Dermis microvascular lymphatic vessel endothelial cell (primary cell): ENCODE data around the gene ENTPD8. TPM values are rescaled to one million over a fixed set of nuclear protein-coding genes. Genes with fewer than 3 reads are reported as not detected.
A peak's percentile ranks its signal among the peaks of the same experiment; 100 is the strongest.
"Not testable (repeated sequence)": the region's sequence is repeated elsewhere in the genome, so short reads cannot be mapped to it uniquely, and the experiment has no call there.

Source experiments
- DNase-seq, 2 donors: peaks; one replicate each; pipeline versions ENCODE4 v3.0.0 to v3.0.0-alpha.2; 2010; ENCODE audit warnings: low read depth in 2 of 2
- total RNA-seq: library from RNA; depleted of rRNA; stranded (reverse); fragments of >200 nt; gene quantifications from 2 replicates; pipeline ENCODE4 v1.2.1, GENCODE V29; 2014

ENTPD8 gene
- total RNA-seq, 1 donor from 2014 or later, result 0.26 TPM

GRCh38 chr9:137416006-137416562 is 25.1 kb downstream of the ENTPD8 start:
- DNase-seq, result no peak

GRCh38 chr9:137415451-137415850 is 25.7 kb downstream of the ENTPD8 start:
- no peak for DNase-seq

GRCh38 chr9:137412431-137412830 is 28.7 kb downstream of the ENTPD8 start:
- no peak for DNase-seq

- DNase-seq, result peak; percentile 82 to 98
These were observed 29.3 kb downstream of the ENTPD8 start for GRCh38 chr9:137411645-137412380.

GRCh38 chr9:137411260-137411644 is 29.9 kb downstream of the ENTPD8 start:
- DNase-seq, result no peak

GRCh38 chr9:137410891-137411249 is 30.3 kb downstream of the ENTPD8 start:
- DNase-seq, result no peak

GRCh38 chr9:137410236-137410890 is 30.8 kb downstream of the ENTPD8 start:
- not testable (repeated sequence) for DNase-seq

GRCh38 chr9:137409515-137409914 is 31.6 kb downstream of the ENTPD8 start:
- DNase-seq, result no peak

- DNase-seq, result no peak
These were observed 32.3 kb downstream of the ENTPD8 start for GRCh38 chr9:137408651-137409405.

GRCh38 chr9:137407590-137408300 is 33.4 kb downstream of the ENTPD8 start:
- DNase-seq, result no peak

GRCh38 chr9:137406876-137407589 is 34.1 kb downstream of the ENTPD8 start:
- peak; percentile 43 to 90 for DNase-seq

GRCh38 chr9:137406085-137406760 is 34.9 kb downstream of the ENTPD8 start:
- no peak for DNase-seq

- no peak for DNase-seq
These were observed 35.5 kb downstream of the ENTPD8 start for GRCh38 chr9:137405677-137406081.

- DNase-seq, result no peak
These were observed 36.1 kb downstream of the ENTPD8 start for GRCh38 chr9:137404961-137405567.

GRCh38 chr9:137403269-137403668 is 37.9 kb downstream of the ENTPD8 start:
- DNase-seq, result no peak

GRCh38 chr9:137402746-137403145 is 38.4 kb downstream of the ENTPD8 start:
- no peak for DNase-seq

GRCh38 chr9:137398561-137399468 is 42.3 kb downstream of the ENTPD8 start:
- no peak for DNase-seq

- DNase-seq, result no peak
These were observed 43.3 kb downstream of the ENTPD8 start for GRCh38 chr9:137397675-137398423.
